Measurements from ENCODE around the gene ASB5.
"Not testable (repeated sequence)": the region's sequence is repeated elsewhere in the genome, so short reads cannot be mapped to it uniquely, and the experiment has no call there.

The ASB5 gene

DNA sequence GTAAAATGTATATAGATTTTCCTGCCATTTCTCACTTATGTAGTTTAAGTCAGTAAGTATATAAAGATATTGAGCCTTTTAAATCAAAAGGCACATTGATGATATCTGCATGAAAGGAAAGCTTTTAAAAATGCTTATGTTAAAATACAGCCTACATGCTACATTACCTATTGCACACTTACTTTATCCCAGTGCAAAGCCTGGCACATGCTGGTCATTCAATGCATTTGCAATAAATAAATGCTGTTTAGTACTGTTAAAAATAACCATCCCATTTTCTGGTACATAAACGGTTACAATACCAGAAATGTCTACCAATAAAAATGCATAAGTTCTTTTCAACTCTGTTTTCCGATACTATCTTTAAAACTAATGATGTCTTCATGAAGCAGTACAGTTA lies 51.5 kb downstream of the ASB5 start:
- DNase-seq (ENCODE audit: low spot score), result no peak

GRCh38 chr4:176212351-176212750 lies 56.7 kb downstream of the ASB5 start:
- not testable (repeated sequence) for DNase-seq (ENCODE audit: low spot score)

DNA sequence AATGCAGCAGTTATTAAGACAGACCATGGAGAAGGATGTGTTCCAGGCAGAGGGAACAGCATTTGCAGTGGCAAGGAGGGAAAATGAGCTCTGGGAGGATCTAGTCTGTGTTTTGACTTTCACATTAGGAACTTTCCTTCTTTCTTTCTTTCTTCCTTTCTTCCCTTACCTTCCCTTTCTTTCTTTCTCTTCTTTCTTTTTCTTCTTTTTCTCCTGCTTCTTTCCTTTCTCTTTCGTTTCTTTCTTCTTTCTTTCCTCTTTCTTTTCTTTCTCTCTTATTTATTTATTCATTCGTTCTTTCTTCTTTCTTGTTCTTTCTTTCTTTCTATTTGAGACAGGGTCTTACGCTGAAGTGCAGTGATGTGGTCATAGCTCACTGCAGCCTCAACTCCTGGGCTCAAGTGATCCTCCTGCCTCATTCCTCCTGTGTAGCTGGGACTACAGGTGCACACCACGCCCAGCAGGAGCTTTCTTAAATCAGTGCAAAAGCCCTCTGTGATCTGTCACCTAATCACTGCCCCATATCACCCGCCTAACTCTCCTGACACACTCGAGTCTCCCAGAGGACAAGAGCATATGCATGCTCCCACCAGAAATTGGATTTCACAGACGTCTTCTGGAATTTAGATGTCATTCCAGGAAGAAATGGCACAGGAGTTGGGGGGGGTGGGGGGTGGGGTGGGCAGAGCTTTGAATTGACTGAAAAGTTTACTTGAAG lies 58.3 kb downstream of the ASB5 start:
- DNase-seq (ENCODE audit: low spot score), result no peak

DNA sequence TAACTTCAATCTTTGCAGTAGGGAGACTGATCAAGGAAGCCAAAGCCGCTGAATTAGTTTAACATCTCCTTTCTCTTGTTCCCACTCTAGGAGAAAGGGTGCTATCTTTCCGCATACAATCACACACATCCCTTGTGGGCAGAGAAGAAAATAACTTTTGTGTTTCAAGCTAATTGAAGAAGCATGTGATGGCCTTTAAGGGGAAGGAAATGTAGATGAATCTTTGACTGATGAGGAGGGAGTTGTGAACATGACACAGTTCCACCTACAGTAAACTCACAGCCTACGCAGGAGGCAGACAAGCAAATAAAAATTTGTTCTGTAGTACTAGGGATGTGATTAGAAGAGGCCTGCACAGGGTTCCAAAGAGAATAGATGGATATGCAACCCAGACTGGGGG lies 58.9 kb downstream of the ASB5 start:
- DNase-seq (ENCODE audit: low spot score), result no peak

GRCh38 chr4:176209535-176209934 lies 59.5 kb downstream of the ASB5 start:
- DNase-seq (ENCODE audit: low spot score), result no peak

- no peak for DNase-seq (ENCODE audit: low spot score)
These were observed 61.2 kb downstream of the ASB5 start for GRCh38 chr4:176207839-176208238.

DNA sequence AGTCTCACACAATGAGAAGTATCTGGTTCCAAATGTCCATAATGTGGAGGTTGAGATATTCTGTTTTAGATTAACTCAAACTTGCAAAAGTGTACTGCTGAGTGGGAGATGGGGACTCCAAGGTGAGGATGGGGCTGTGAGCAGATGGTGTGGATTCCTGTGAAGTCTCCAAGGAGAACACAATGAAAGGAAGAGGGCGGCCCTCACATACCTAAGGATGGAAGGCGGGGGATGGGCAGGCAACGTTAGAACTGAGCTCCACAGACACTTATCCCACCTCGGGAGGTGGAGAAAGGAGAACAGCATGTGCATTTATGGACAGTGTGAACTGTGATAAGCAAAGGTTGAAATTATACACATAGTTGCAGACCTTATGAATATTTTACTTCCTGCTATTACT lies 63.7 kb downstream of the ASB5 start:
- no peak for DNase-seq (ENCODE audit: low spot score)

- DNase-seq (ENCODE audit: low spot score), result no peak
These were observed 70.6 kb downstream of the ASB5 start for GRCh38 chr4:176198316-176198903.

GRCh38 chr4:176195184-176195978 lies 73.6 kb downstream of the ASB5 start, which contains the start of gene SPATA4:
TSS of gene SPATA4 (minus strand) at chr4:176195585. CDS start at chr4:176195562, 23 bp downstream.
- DNase-seq (ENCODE audit: low spot score), result peak; percentile 93

- no peak for DNase-seq (ENCODE audit: low spot score)
These were observed 75.1 kb downstream of the ASB5 start for GRCh38 chr4:176193938-176194337.

GRCh38 chr4:176193126-176193525 lies 75.9 kb downstream of the ASB5 start:
- DNase-seq (ENCODE audit: low spot score), result no peak

- DNase-seq (ENCODE audit: low spot score), result no peak
These were observed 77.0 kb downstream of the ASB5 start for GRCh38 chr4:176191974-176192373.

GRCh38 chr4:176189891-176190795 lies 78.9 kb downstream of the ASB5 start:
- no peak for DNase-seq (ENCODE audit: low spot score)

GRCh38 chr4:176188654-176189053 lies 80.4 kb downstream of the ASB5 start:
- DNase-seq (ENCODE audit: low spot score), result no peak

- no peak for DNase-seq (ENCODE audit: low spot score)
These were observed 81.4 kb downstream of the ASB5 start for GRCh38 chr4:176187624-176188023.

GRCh38 chr4:176186671-176187395 lies 82.2 kb downstream of the ASB5 start:
- no peak for DNase-seq (ENCODE audit: low spot score)

GRCh38 chr4:176186067-176186466 lies 83.0 kb downstream of the ASB5 start:
- DNase-seq (ENCODE audit: low spot score), result no peak

- DNase-seq (ENCODE audit: low spot score), result no peak
These were observed 84.0 kb downstream of the ASB5 start for GRCh38 chr4:176185051-176185450.
